H9 (cell line): Measurements from ENCODE around the gene C9orf152. TPM values are rescaled to one million over a fixed set of nuclear protein-coding genes. Genes with fewer than 3 reads are reported as not detected.
"Not testable (repeated sequence)": the region's sequence is repeated elsewhere in the genome, so short reads cannot be mapped to it uniquely, and the experiment has no call there.

Experiments
- DNase-seq: peaks from one replicate; pipeline ENCODE4 v3.0.0-alpha.2; 2017
- H2AFZ ChIP-seq: one replicate; pipeline ENCODE4 v1.6.1; 2013; ENCODE audit warnings: mild to moderate bottlenecking, low read length, control low read depth, moderate library complexity
- H2AK5ac ChIP-seq: 2 replicates; pipeline ENCODE4 v1.6.1; 2013; ENCODE audit warnings: low read length, control low read depth, mixed read lengths; ENCODE audit not compliant: insufficient read length
- H2BK120ac ChIP-seq: one replicate; pipeline ENCODE4 v1.6.1; 2013; ENCODE audit warnings: low read depth, mild to moderate bottlenecking, low read length, control low read depth, inconsistent platforms; ENCODE audit not compliant: poor library complexity, severe bottlenecking
- H2BK12ac ChIP-seq: 2 replicates; pipeline ENCODE4 v1.6.1; 2013; ENCODE audit warnings: low read length, control low read depth, mixed read lengths, low read depth; ENCODE audit not compliant: insufficient read length
- H2BK15ac ChIP-seq: 2 replicates; pipeline ENCODE4 v1.6.1; 2013; ENCODE audit warnings: low read depth, low read length, control low read depth
- H2BK20ac ChIP-seq: one replicate; pipeline ENCODE4 v1.6.1; 2013; ENCODE audit warnings: low read depth, mild to moderate bottlenecking, low read length, control low read depth, inconsistent platforms; ENCODE audit not compliant: poor library complexity, severe bottlenecking
- H2BK5ac ChIP-seq: 2 replicates; pipeline ENCODE4 v1.6.1; 2013; ENCODE audit warnings: low read length, control low read depth, mixed read lengths; ENCODE audit not compliant: insufficient read length
- H3K14ac ChIP-seq: 2 replicates; pipeline ENCODE4 v1.6.1; 2013; ENCODE audit warnings: low read length, control low read depth; ENCODE audit not compliant: insufficient read depth
- H3K18ac ChIP-seq: 2 replicates; pipeline ENCODE4 v1.6.1; 2013; ENCODE audit warnings: low read depth, mild to moderate bottlenecking, mixed read lengths, low read length, control low read depth; ENCODE audit not compliant: insufficient read length
- H3K23ac ChIP-seq: 2 replicates; pipeline ENCODE4 v1.6.1; 2013; ENCODE audit warnings: low read length, control low read depth, mixed read lengths, low read depth; ENCODE audit not compliant: insufficient read length
- H3K23me2 ChIP-seq: 2 replicates; pipeline ENCODE4 v1.6.1; 2013; ENCODE audit warnings: low read depth, mild to moderate bottlenecking, mixed read lengths, low read length, control low read depth; ENCODE audit not compliant: insufficient read length, poor library complexity, severe bottlenecking
- H3K27ac ChIP-seq: 2 replicates; pipeline ENCODE4 v1.5.1; 2013; ENCODE audit warnings: low read length, control low read depth, mixed read lengths, low read depth; ENCODE audit not compliant: insufficient read length
- H3K27me3 ChIP-seq: 2 replicates; pipeline ENCODE4 v1.6.1; 2013; ENCODE audit warnings: low read length, control low read depth, inconsistent platforms; ENCODE audit not compliant: insufficient read depth
- H3K4ac ChIP-seq: 2 replicates; pipeline ENCODE4 v1.6.1; 2013; ENCODE audit warnings: low read depth, mild to moderate bottlenecking, control low read depth, inconsistent platforms, low read length, moderate library complexity
- H3K4me1 ChIP-seq: 2 replicates; pipeline ENCODE4 v1.6.1; 2013; ENCODE audit warnings: low read length, control low read depth, inconsistent platforms; ENCODE audit not compliant: insufficient read depth
- H3K4me2 ChIP-seq: 2 replicates; pipeline ENCODE4 v1.6.1; 2013; ENCODE audit warnings: low read length, control low read depth, mixed read lengths; ENCODE audit not compliant: insufficient read length, insufficient read depth
- H3K56ac ChIP-seq: 2 replicates; pipeline ENCODE4 v1.6.1; 2013; ENCODE audit warnings: low read depth, mild to moderate bottlenecking, mixed read lengths, low read length, control low read depth; ENCODE audit not compliant: insufficient read length
- H3K79me1 ChIP-seq: 2 replicates; pipeline ENCODE4 v1.6.1; 2013; ENCODE audit warnings: low read depth, mild to moderate bottlenecking, moderate library complexity, low read length, control low read depth, inconsistent platforms; ENCODE audit not compliant: insufficient read depth, poor library complexity, severe bottlenecking
- H3K79me2 ChIP-seq: 2 replicates; pipeline ENCODE4 v1.6.1; 2013; ENCODE audit warnings: low read length, control low read depth, inconsistent platforms; ENCODE audit not compliant: insufficient read depth
- H3K9ac ChIP-seq: 2 replicates; pipeline ENCODE4 v1.6.1; 2013; ENCODE audit warnings: low read length, control low read depth, mixed read lengths; ENCODE audit not compliant: insufficient read length; ENCODE audit errors: extremely low read depth
- H3K9me3 ChIP-seq: one replicate; pipeline ENCODE4 v1.6.1; 2013; ENCODE audit warnings: low read depth, low read length, inconsistent platforms; ENCODE audit not compliant: control insufficient read depth
- H3T11ph ChIP-seq: one replicate; pipeline ENCODE4 v1.6.1; 2013; ENCODE audit warnings: mild to moderate bottlenecking, low read length, control low read depth, inconsistent platforms
- H4K20me1 ChIP-seq: one replicate; pipeline ENCODE4 v1.6.1; 2013; ENCODE audit not compliant: control insufficient read depth, insufficient read length, insufficient read depth
- H4K5ac ChIP-seq: 2 replicates; pipeline ENCODE4 v1.6.1; 2013; ENCODE audit warnings: low read depth, mild to moderate bottlenecking, mixed read lengths, low read length, control low read depth; ENCODE audit not compliant: insufficient read length
- H4K8ac ChIP-seq: replicated peaks from 2 replicates; pipeline ENCODE4 v1.6.1; 2013; ENCODE audit warnings: low read length, control low read depth, mixed read lengths, low read depth; ENCODE audit not compliant: insufficient read length
- H4K91ac ChIP-seq: 2 replicates; pipeline ENCODE4 v1.6.1; 2013; ENCODE audit warnings: low read depth, mild to moderate bottlenecking, moderate library complexity, mixed read lengths, low read length, control low read depth; ENCODE audit not compliant: insufficient read length
- H3K27ac Mint-ChIP-seq, 3 experiments: 2 replicates in 2 of 3; 3 replicates in 1 of 3; pipeline ENCODE4 v1.8.0; 2020 to 2021; ENCODE audit warnings: mixed read lengths in 3 of 3, mild to moderate bottlenecking in 1 of 3, moderate library complexity in 1 of 3
- H3K27me3 Mint-ChIP-seq: 2 replicates; pipeline ENCODE4 v1.8.0; 2021; ENCODE audit warnings: low read depth, mild to moderate bottlenecking, moderate library complexity, mixed read lengths
- H3K36me3 Mint-ChIP-seq, 3 experiments: 2 replicates in 2 of 3; 3 replicates in 1 of 3; pipeline ENCODE4 v1.8.0; 2020 to 2021; ENCODE audit warnings: low read depth in 3 of 3, mixed read lengths in 3 of 3; ENCODE audit not compliant: insufficient read depth in 1 of 3
- H3K4me1 Mint-ChIP-seq, 2 experiments: 2 replicates each; pipeline ENCODE4 v1.8.0; 2020; ENCODE audit warnings: mixed read lengths in 2 of 2
- H3K4me3 Mint-ChIP-seq, 2 experiments: 2 replicates in 1 of 2; 3 replicates in 1 of 2; pipeline ENCODE4 v1.8.0; 2020 to 2021; ENCODE audit warnings: mild to moderate bottlenecking in 2 of 2, mixed read lengths in 2 of 2, moderate library complexity in 1 of 2
- H3K9me3 Mint-ChIP-seq, 2 experiments: 2 replicates in 1 of 2; 3 replicates in 1 of 2; pipeline ENCODE4 v1.8.0; 2020; ENCODE audit warnings: mild to moderate bottlenecking in 2 of 2, mixed read lengths in 2 of 2, moderate library complexity in 1 of 2
- CTCF ChIP-seq: fragments of 200-600 bp; sonication (generic); conservative IDR thresholded peaks from 3 replicates; pipeline ENCODE4 v1.8.0; 2021; ENCODE audit warnings: antibody characterized with exemption, mild to moderate bottlenecking
- WGBS: extraction: QIAGEN DNeasy Blood & Tissue Kit; methylation state at CpG from one replicate; pipeline ENCODE4 v1.1.7; 2013; ENCODE audit warnings: missing lambda C conversion rate, low lambda C conversion rate, mixed read lengths; ENCODE audit not compliant: insufficient read length; ENCODE audit errors: extremely low coverage; 5-methylcytosine and 5-hydroxymethylcytosine counted together
- total RNA-seq: library from RNA; stranded (reverse); gene quantifications from 2 replicates; pipeline ENCODE4 v1.2.1, GENCODE V29; 2021

The C9orf152 gene
- total RNA-seq, 1 experiment from 2014 or later = not detected

- H3K9ac ChIP-seq = no peak overlapping the region
- H3K18ac ChIP-seq = no peak overlapping the region
- no peak overlapping the region for H4K5ac ChIP-seq
- H2BK15ac ChIP-seq = no peak overlapping the region
- no peak overlapping the region for H4K8ac ChIP-seq
- no peak overlapping the region for H2AFZ ChIP-seq
- WGBS = no CpG with 5 or more reads among the region's 11 CpGs
- H2BK20ac ChIP-seq = no peak overlapping the region
- H2BK12ac ChIP-seq = no peak overlapping the region
- H3K79me1 ChIP-seq = no peaks in the 10 kb centered on the region
- DNase-seq = no peak
- no peaks in the 10 kb centered on the region for H3K27me3 ChIP-seq
- H3K23me2 ChIP-seq = no peaks in the 10 kb centered on the region
- no peak overlapping the region for H3K4ac ChIP-seq
- no peak overlapping the region for H3K27ac ChIP-seq
- no peak overlapping the region for H3K4me2 ChIP-seq
- Mint-ChIP-seq H3K4me1 (peaks cover 0 to 2% of the 10 kb centered on the region in 2 experiments; a peak in 2 of 4 replicates), H3K27me3 (no peaks in the 10 kb centered on the region; the same call in none of the 2 replicates), H3K36me3 (peaks cover 0 to 4% (median 0%) of the 10 kb centered on the region in 3 experiments; a peak in 1 of 7 replicates), H3K27ac (no peak overlapping the region; a peak in 1 of 7 replicates), H3K9me3 (no peaks in the 10 kb centered on the region; a peak in 1 of 5 replicates), H3K4me3 (no peak overlapping the region)
- H2BK120ac ChIP-seq = no peak overlapping the region
- no peaks in the 10 kb centered on the region for H3K9me3 ChIP-seq
- no peak overlapping the region for H3K56ac ChIP-seq
- H3K79me2 ChIP-seq = no peaks in the 10 kb centered on the region
- no peak overlapping the region for H4K91ac ChIP-seq
- no peak overlapping the region; the same call in 1 of the 2 replicates for H3K14ac ChIP-seq
- no peak overlapping the region for H2BK5ac ChIP-seq
- H3K4me1 ChIP-seq = no peaks in the 10 kb centered on the region; the same call in 1 of the 2 replicates
- TF ChIP-seq CTCF = peak; percentile 34; the same call in 2 of the 3 replicates
- H2AK5ac ChIP-seq = no peak overlapping the region
- no peaks in the 10 kb centered on the region for H4K20me1 ChIP-seq
- H3K23ac ChIP-seq = no peak overlapping the region
- no peak overlapping the region for H3T11ph ChIP-seq
Measured at GRCh38 chr9:110197330-110198187, 10.4 kb downstream of the C9orf152 start.

- not testable (repeated sequence) for H4K5ac ChIP-seq, H3K56ac ChIP-seq, H3K4me1 Mint-ChIP-seq, H2BK15ac ChIP-seq, H3K36me3 Mint-ChIP-seq, H3K27me3 Mint-ChIP-seq, H2BK20ac ChIP-seq, H2BK12ac ChIP-seq, H3K4ac ChIP-seq, H4K20me1 ChIP-seq, H2BK120ac ChIP-seq, H3K27ac ChIP-seq, H3K9ac ChIP-seq, H2AK5ac ChIP-seq, H3K9me3 Mint-ChIP-seq, H3K79me2 ChIP-seq, H3K23ac ChIP-seq, DNase-seq, H3K9me3 ChIP-seq, H3K27me3 ChIP-seq, H4K8ac ChIP-seq, H3K23me2 ChIP-seq, H3K14ac ChIP-seq, H3K4me3 Mint-ChIP-seq, H3K27ac Mint-ChIP-seq, H3K18ac ChIP-seq, H3K79me1 ChIP-seq, H3K4me2 ChIP-seq, H3K4me1 ChIP-seq, H3T11ph ChIP-seq, H2BK5ac ChIP-seq, H4K91ac ChIP-seq, H2AFZ ChIP-seq
- WGBS = no CpG with 5 or more reads among the region's 16 CpGs
Measured at GRCh38 chr9:110196084-110196499, 11.9 kb downstream of the C9orf152 start.
